B cell (primary cell): ENCODE results near the gene MYO1C. TPM values are rescaled to one million over a fixed set of nuclear protein-coding genes. Genes with fewer than 3 reads are reported as not detected.

Experiments
- ATAC-seq: fragments of 200-7000 bp; cut with Tn5 transposase; one replicate; pipeline ENCODE4 v1.10.0; 2021; ENCODE audit warnings: low read depth, mild to moderate bottlenecking, moderate number of reproducible peaks, moderate library complexity
- CTCF ChIA-PET: fragments of 350-600 bp; sonication (Branson Sonifier 250); formaldehyde crosslinking; loops from one replicate; lab custom pipeline; 2021; ENCODE audit warnings: antibody characterized with exemption, inconsistent platforms; lab: Charles Lee
- POLR2A ChIA-PET: fragments of 350-600 bp; sonication (Branson Sonifier 250); formaldehyde crosslinking; loops from one replicate; lab custom pipeline; 2021; ENCODE audit warnings: antibody characterized with exemption; lab: Charles Lee
- DNase-seq: peaks from one replicate; pipeline ENCODE4 v3.0.0; 2013
- H2AFZ ChIP-seq: 2 replicates; pipeline ENCODE4 v1.6.1; 2012; ENCODE audit warnings: mild to moderate bottlenecking, low read depth, low read length; ENCODE audit not compliant: insufficient read depth, poor library complexity, severe bottlenecking
- H3K27ac ChIP-seq, 2 donors: 1 replicate in 1 of 2; 2 replicates in 1 of 2; pipeline ENCODE4 v1.5.1; 2012 to 2013; ENCODE audit warnings: low read length in 2 of 2, mild to moderate bottlenecking in 2 of 2, moderate library complexity in 1 of 2
- H3K27me3 ChIP-seq, 4 experiments: fragments of 200-600 bp in 1 of 4; sonication (generic) in 1 of 4; replicated peaks in 1 of 4; 1 replicate in 2 of 4; 2 replicates in 2 of 4; pipeline versions ENCODE4 v1.6.1 to v1.7.0; 2013 to 2016; ENCODE audit warnings: low read length in 3 of 4, mild to moderate bottlenecking in 2 of 4, mixed read lengths in 1 of 4, moderate library complexity in 1 of 4; ENCODE audit not compliant: insufficient read depth in 4 of 4, control insufficient read depth in 3 of 4; ENCODE audit errors: control extremely low read depth in 1 of 4
- H3K36me3 ChIP-seq, 2 experiments: replicated peaks in 1 of 2; 1 replicate in 1 of 2; 2 replicates in 1 of 2; pipeline versions ENCODE4 v1.6.1 to v1.7.1; 2013; ENCODE audit warnings: low read length in 1 of 2; ENCODE audit not compliant: insufficient read depth in 2 of 2, control insufficient read depth in 1 of 2; ENCODE audit errors: control extremely low read depth in 1 of 2, extremely low read depth in 1 of 2
- H3K4me1 ChIP-seq, 2 donors: fragments of 200-600 bp in 1 of 2; sonication (generic) in 1 of 2; 1 replicate in 1 of 2; 2 replicates in 1 of 2; pipeline versions ENCODE4 v1.5.1 to v1.6.1; 2013 to 2017; ENCODE audit warnings: low read length in 2 of 2; ENCODE audit not compliant: control insufficient read depth in 2 of 2, insufficient read depth in 2 of 2
- H3K4me2 ChIP-seq: replicated peaks from 2 replicates; pipeline ENCODE3; 2012; ENCODE audit warnings: mild to moderate bottlenecking, low read depth, low read length; ENCODE audit not compliant: poor library complexity, severe bottlenecking
- H3K4me3 ChIP-seq, 5 experiments: fragments of 200-600 bp in 1 of 5; sonication (generic) in 1 of 5; 1 replicate in 3 of 5; 2 replicates in 2 of 5; pipeline versions ENCODE4 v1.5.1 to v1.7.0; 2011 to 2016; ENCODE audit warnings: low read length in 4 of 5, mild to moderate bottlenecking in 4 of 5, low read depth in 2 of 5, control low read depth in 1 of 5, moderate library complexity in 1 of 5; ENCODE audit not compliant: insufficient read depth in 1 of 5; ENCODE audit errors: control extremely low read depth in 1 of 5, extremely low read depth in 1 of 5
- H3K79me2 ChIP-seq: fragments of 200-600 bp; sonication (generic); one replicate; pipeline ENCODE4 v1.6.0; 2016; ENCODE audit warnings: low read length; ENCODE audit not compliant: control insufficient read depth, insufficient read depth
- H3K9ac ChIP-seq: fragments of 200-600 bp; sonication (generic); 2 replicates; pipeline ENCODE4 v1.6.1; 2017; ENCODE audit warnings: mild to moderate bottlenecking, low read length, moderate library complexity
- H3K9me3 ChIP-seq, 3 donors: one replicate each; pipeline versions ENCODE4 v1.6.1 to v1.7.1; 2013; ENCODE audit warnings: low read length in 2 of 3; ENCODE audit not compliant: control insufficient read depth in 2 of 3, insufficient read depth in 1 of 3; ENCODE audit errors: control extremely low read depth in 1 of 3
- H4K20me1 ChIP-seq: 2 replicates; pipeline ENCODE4 v1.6.0; 2012; ENCODE audit warnings: mild to moderate bottlenecking, low read length; ENCODE audit not compliant: insufficient read depth, control insufficient read depth, poor library complexity, severe bottlenecking
- H3K27ac Mint-ChIP-seq: one replicate; pipeline ENCODE4 v1.8.0; 2021; ENCODE audit warnings: mixed read lengths
- H3K27me3 Mint-ChIP-seq: one replicate; pipeline ENCODE4 v1.8.0; 2021; ENCODE audit warnings: mixed read lengths
- H3K4me1 Mint-ChIP-seq: one replicate; pipeline ENCODE4 v1.8.0; 2021; ENCODE audit warnings: mixed read lengths
- H3K4me3 Mint-ChIP-seq: one replicate; pipeline ENCODE4 v1.8.0; 2021; ENCODE audit warnings: mixed read lengths
- H3K9me3 Mint-ChIP-seq: one replicate; pipeline ENCODE4 v1.8.0; 2022; ENCODE audit warnings: mixed read lengths; ENCODE audit not compliant: insufficient read depth
- EZH2 ChIP-seq: IDR thresholded peaks from 2 replicates; pipeline ENCODE4 v1.6.1; 2012; ENCODE audit warnings: borderline replicate concordance, low read depth, mild to moderate bottlenecking, moderate library complexity, low read length; ENCODE audit not compliant: insufficient read depth, poor library complexity, severe bottlenecking
- WGBS: methylation state at CpG from one replicate; pipeline ENCODE4 v1.1.5; 2013; ENCODE audit warnings: missing lambda C conversion rate; ENCODE audit not compliant: insufficient coverage; 5-methylcytosine and 5-hydroxymethylcytosine counted together
- intact Hi-C: fragments of 100-400 bp; cut with micrococcal nuclease; formaldehyde crosslinking; loops from one replicate; pipeline ENCODE4 v1.10.0; 2022
- polyA plus RNA-seq: library from polyadenylated mRNA; depleted of rRNA; stranded (reverse); fragments of >200 nt; gene quantifications from 2 replicates; pipeline ENCODE4 v1.2.3, GENCODE V29; 2012
- total RNA-seq, 2 donors: library from RNA; stranded (reverse); fragments of 120-200 nt in 1 of 2; gene quantifications; 1 replicate in 1 of 2; 2 replicates in 1 of 2; pipeline versions ENCODE4 v1.2.3 to v1.2.4, GENCODE V29; 2013 to 2022
- TF ChIP-seq, protein P1 (sequence below): fragments of 200-600 bp; IDR thresholded peaks from one replicate; pipeline ENCODE4 v1.8.0; 2022; ENCODE audit warnings: antibody characterized with exemption, mild to moderate bottlenecking

Gene MYO1C
- total and polyA plus RNA-seq, 2 donors (not counting 1 experiment from before 2014, with no cell fraction given): 54.7 to 81.7 TPM

DNA sequence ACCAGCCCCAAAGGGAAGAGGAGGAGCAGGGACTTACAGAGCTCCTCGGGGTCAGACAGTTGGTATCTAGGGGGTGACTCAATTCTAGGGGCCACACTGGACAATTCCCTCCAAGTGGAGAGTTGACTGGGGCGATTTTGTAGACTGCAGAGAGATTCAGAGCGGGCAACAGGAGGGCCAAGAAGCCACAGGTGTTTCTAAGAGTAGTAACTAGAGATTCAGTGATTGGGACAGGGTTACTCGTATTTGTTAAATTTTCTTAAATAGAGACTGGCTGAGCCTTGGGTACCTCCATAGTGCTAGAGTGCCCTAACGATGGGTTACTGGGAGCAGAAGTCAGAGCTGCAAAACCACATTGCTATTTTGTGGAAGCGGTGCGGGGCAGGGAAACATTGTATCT is 27.2 kb upstream of the MYO1C start:
- Histone ChIP-seq H3K36me3 (peaks cover 0 to 9% of the 10 kb centered on the region in 2 experiments), H3K27me3 (no peaks in the 10 kb centered on the region), H3K27ac (no peak overlapping the region), H3K4me3 (no peak overlapping the region), H3K79me2 (peaks cover 13% of the 10 kb centered on the region), H4K20me1 (peaks cover 4% of the 10 kb centered on the region), H3K4me1 (peaks cover 10 to 23% of the 10 kb centered on the region in 2 donors), H2AFZ (no peak overlapping the region), H3K9me3 (no peaks in the 10 kb centered on the region), H3K9ac (no peak overlapping the region), H3K4me2 (no peak overlapping the region)
- no peaks in the 10 kb centered on the region for H3K9me3 Mint-ChIP-seq
- DNase-seq (no peak), ATAC-seq (no peak)
- intact Hi-C loops: loop anchor here (5.0 kb wide), 4 partner anchors 37 to 262 kb away; partner anchors contain the start of genes PITPNA, RILP and SCARF1
- H3K27me3 Mint-ChIP-seq: no peaks in the 10 kb centered on the region
- POLR2A ChIA-PET: interaction anchor here (1.0 kb wide), 1 partner anchor 35 kb away, joined by 3 read pairs; no protein-coding TSS in a partner anchor
- no peak for TF ChIP-seq EZH2
- TF ChIP-seq, protein P1, sequence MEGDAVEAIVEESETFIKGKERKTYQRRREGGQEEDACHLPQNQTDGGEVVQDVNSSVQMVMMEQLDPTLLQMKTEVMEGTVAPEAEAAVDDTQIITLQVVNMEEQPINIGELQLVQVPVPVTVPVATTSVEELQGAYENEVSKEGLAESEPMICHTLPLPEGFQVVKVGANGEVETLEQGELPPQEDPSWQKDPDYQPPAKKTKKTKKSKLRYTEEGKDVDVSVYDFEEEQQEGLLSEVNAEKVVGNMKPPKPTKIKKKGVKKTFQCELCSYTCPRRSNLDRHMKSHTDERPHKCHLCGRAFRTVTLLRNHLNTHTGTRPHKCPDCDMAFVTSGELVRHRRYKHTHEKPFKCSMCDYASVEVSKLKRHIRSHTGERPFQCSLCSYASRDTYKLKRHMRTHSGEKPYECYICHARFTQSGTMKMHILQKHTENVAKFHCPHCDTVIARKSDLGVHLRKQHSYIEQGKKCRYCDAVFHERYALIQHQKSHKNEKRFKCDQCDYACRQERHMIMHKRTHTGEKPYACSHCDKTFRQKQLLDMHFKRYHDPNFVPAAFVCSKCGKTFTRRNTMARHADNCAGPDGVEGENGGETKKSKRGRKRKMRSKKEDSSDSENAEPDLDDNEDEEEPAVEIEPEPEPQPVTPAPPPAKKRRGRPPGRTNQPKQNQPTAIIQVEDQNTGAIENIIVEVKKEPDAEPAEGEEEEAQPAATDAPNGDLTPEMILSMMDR: no peak
- 95% methylated on average over 7 of the region's 7 CpGs for WGBS
- H3K27ac Mint-ChIP-seq: no peak overlapping the region
- H3K4me1 Mint-ChIP-seq: peaks cover 16% of the 10 kb centered on the region
- CTCF ChIA-PET: interaction anchor here (0.6 to 11.7 kb wide), 4 partner anchors 41 to 155 kb away, joined by 3 to 318 read pairs (median 4); no protein-coding TSS in a partner anchor
- H3K4me3 Mint-ChIP-seq: no peak overlapping the region

DNA sequence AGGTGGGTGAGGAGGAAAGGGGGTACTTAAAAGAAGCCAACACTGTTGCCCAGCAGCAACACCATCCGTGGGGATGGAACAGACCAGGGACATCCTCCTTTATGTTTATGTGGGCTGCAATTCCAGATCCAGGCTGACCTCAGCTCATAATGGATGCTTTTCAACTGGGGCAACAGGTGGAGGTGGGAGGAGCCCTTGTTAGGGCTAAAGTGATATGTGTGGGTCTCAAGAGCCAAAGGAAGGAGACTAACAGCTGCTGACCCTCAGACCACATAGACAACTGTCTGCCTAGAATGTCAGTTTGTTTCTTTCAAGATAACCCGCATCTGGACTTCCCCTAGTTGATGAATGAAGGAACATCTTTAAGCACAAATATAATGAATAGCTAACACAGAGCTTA is 25.9 kb upstream of the MYO1C start:
- no peaks in the 10 kb centered on the region for H3K9me3 ChIP-seq
- Mint-ChIP-seq H3K4me1 (peaks cover 19% of the 10 kb centered on the region), H3K27me3 (no peaks in the 10 kb centered on the region), H3K27ac (no peak overlapping the region), H3K9me3 (no peaks in the 10 kb centered on the region), H3K4me3 (peak overlapping the region; percentile 88)
- no peak for ATAC-seq
- H3K27me3 ChIP-seq: no peaks in the 10 kb centered on the region
- H4K20me1 ChIP-seq: peaks cover 4% of the 10 kb centered on the region
- no peak overlapping the region for H3K9ac ChIP-seq
- CTCF ChIA-PET: interaction anchor here (1.1 to 11.7 kb wide), 5 partner anchors 46 to 241 kb away, joined by 3 to 318 read pairs (median 3); no protein-coding TSS in a partner anchor
- peaks cover 26% of the 10 kb centered on the region for H3K79me2 ChIP-seq
- DNase-seq: no peak
- H3K27ac ChIP-seq: no peak overlapping the region
- POLR2A ChIA-PET: no interaction called here
- H3K36me3 ChIP-seq: peaks cover 0 to 17% of the 10 kb centered on the region in 2 experiments
- no peak for TF ChIP-seq EZH2
- TF ChIP-seq, protein P1: no peak
- intact Hi-C loops: loop anchor here (5.0 kb wide), 4 partner anchors 36 to 261 kb away; partner anchors contain the start of genes PITPNA, RILP and SCARF1
- peaks cover 10 to 28% of the 10 kb centered on the region in 2 donors for H3K4me1 ChIP-seq
- 100% methylated on average over 1 of the region's 2 CpGs for WGBS
- no peak overlapping the region for H3K4me2 ChIP-seq
- no peak overlapping the region for H2AFZ ChIP-seq
- H3K4me3 ChIP-seq: no peak overlapping the region
